ENCODE results near the gene DUOX2.

DNA sequence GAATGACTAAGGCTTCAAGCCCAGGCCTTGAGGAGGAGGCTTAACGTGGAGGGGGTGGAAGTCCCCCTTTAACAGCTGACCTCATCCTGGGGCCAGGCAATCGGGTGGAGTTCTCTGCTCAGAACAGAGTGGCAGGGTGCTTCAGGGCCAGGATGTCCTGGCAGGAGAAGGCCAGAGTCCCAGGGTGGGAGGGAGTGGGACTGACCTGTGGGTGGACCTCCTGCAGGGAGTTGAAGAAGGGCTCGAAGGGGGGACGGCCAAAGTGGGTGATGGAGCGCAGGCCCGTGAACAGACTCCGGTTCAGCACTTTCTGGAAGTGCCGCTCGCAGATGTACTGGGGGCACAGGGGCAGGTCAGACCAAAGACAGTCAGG is 19.6 kb downstream of the DUOX2 start:
- TF ChIP-seq RAD21 (conservative IDR thresholded peaks at IDR 0.05): no peak
- TF ChIP-seq, protein P1, sequence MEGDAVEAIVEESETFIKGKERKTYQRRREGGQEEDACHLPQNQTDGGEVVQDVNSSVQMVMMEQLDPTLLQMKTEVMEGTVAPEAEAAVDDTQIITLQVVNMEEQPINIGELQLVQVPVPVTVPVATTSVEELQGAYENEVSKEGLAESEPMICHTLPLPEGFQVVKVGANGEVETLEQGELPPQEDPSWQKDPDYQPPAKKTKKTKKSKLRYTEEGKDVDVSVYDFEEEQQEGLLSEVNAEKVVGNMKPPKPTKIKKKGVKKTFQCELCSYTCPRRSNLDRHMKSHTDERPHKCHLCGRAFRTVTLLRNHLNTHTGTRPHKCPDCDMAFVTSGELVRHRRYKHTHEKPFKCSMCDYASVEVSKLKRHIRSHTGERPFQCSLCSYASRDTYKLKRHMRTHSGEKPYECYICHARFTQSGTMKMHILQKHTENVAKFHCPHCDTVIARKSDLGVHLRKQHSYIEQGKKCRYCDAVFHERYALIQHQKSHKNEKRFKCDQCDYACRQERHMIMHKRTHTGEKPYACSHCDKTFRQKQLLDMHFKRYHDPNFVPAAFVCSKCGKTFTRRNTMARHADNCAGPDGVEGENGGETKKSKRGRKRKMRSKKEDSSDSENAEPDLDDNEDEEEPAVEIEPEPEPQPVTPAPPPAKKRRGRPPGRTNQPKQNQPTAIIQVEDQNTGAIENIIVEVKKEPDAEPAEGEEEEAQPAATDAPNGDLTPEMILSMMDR (IDR thresholded peaks at IDR 0.05; ENCODE audit: poor library complexity, severe bottlenecking): no peak
- TF ChIP-seq MXI1 (conservative IDR thresholded peaks at IDR 0.05; ENCODE audit: poor library complexity, severe bottlenecking): no peak
- TF ChIP-seq EP300 (conservative IDR thresholded peaks at IDR 0.05; ENCODE audit: poor library complexity, severe bottlenecking): no peak
- no peak for TF ChIP-seq EZH2 (IDR thresholded peaks at IDR 0.05; ENCODE audit: borderline replicate concordance, insufficient read depth, low read length, poor library complexity, severe bottlenecking)
- TF ChIP-seq, protein P2, sequence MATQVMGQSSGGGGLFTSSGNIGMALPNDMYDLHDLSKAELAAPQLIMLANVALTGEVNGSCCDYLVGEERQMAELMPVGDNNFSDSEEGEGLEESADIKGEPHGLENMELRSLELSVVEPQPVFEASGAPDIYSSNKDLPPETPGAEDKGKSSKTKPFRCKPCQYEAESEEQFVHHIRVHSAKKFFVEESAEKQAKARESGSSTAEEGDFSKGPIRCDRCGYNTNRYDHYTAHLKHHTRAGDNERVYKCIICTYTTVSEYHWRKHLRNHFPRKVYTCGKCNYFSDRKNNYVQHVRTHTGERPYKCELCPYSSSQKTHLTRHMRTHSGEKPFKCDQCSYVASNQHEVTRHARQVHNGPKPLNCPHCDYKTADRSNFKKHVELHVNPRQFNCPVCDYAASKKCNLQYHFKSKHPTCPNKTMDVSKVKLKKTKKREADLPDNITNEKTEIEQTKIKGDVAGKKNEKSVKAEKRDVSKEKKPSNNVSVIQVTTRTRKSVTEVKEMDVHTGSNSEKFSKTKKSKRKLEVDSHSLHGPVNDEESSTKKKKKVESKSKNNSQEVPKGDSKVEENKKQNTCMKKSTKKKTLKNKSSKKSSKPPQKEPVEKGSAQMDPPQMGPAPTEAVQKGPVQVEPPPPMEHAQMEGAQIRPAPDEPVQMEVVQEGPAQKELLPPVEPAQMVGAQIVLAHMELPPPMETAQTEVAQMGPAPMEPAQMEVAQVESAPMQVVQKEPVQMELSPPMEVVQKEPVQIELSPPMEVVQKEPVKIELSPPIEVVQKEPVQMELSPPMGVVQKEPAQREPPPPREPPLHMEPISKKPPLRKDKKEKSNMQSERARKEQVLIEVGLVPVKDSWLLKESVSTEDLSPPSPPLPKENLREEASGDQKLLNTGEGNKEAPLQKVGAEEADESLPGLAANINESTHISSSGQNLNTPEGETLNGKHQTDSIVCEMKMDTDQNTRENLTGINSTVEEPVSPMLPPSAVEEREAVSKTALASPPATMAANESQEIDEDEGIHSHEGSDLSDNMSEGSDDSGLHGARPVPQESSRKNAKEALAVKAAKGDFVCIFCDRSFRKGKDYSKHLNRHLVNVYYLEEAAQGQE (IDR thresholded peaks at IDR 0.05; ENCODE audit: borderline replicate concordance): no peak
- TF ChIP-seq POLR2AphosphoS5 (IDR thresholded peaks at IDR 0.05): no peak
- TF ChIP-seq TAF1 (IDR thresholded peaks at IDR 0.05; ENCODE audit: low read depth): no peak
- TF ChIP-seq SMC3 (conservative IDR thresholded peaks at IDR 0.05; ENCODE audit: poor library complexity): no peak
